Lower lobe of right lung (tissue), 2 donors: ENCODE measurements around the gene LAMB3. TPM values are rescaled to one million over a fixed set of nuclear protein-coding genes. Genes with fewer than 3 reads are reported as not detected.

Experiments
- ATAC-seq, 2 donors: fragments of 200-7000 bp; cut with Tn5 transposase; one replicate each; pipeline ENCODE4 v1.9.1; 2020 to 2022; ENCODE audit warnings: mild to moderate bottlenecking in 2 of 2, moderate library complexity in 2 of 2
- DNase-seq: peaks from one replicate; pipeline ENCODE4 v3.0.0-alpha.2; 2020
- H3K27ac ChIP-seq: fragments of 200-600 bp; one replicate; pipeline ENCODE4 v1.8.0; 2022
- H3K27me3 ChIP-seq: fragments of 200-600 bp; one replicate; pipeline ENCODE4 v1.8.0; 2022; ENCODE audit warnings: low read depth
- H3K36me3 ChIP-seq: fragments of 200-600 bp; one replicate; pipeline ENCODE4 v1.8.0; 2022; ENCODE audit warnings: mild to moderate bottlenecking
- H3K4me1 ChIP-seq: fragments of 200-600 bp; one replicate; pipeline ENCODE4 v1.8.0; 2022
- H3K4me3 ChIP-seq: fragments of 200-600 bp; one replicate; pipeline ENCODE4 v1.8.0; 2022; ENCODE audit warnings: mild to moderate bottlenecking
- H3K9me3 ChIP-seq: fragments of 200-600 bp; one replicate; pipeline ENCODE4 v1.8.0; 2022
- intact Hi-C: fragments of 100-400 bp; cut with DNase I; formaldehyde crosslinking; loops from one replicate; pipeline ENCODE4 v1.11.0; 2022
- total RNA-seq: library from RNA; stranded (reverse); fragmentation: NEBNext Ultra II Directional; extraction: Animal tissue kit (Norgen Biotek cat#: 25700); gene quantifications from one replicate; pipeline ENCODE4 v1.2.1, GENCODE V29; 2021
- TF ChIP-seq, protein P1 (sequence below): fragments of 200-600 bp; IDR thresholded peaks from one replicate; pipeline ENCODE4 v1.8.0; 2022; ENCODE audit warnings: antibody characterized with exemption, mild to moderate bottlenecking
- donor health status: DM: no; HTN: yes; CAD: no; lungs with severe emphysema.

Gene LAMB3
- total RNA-seq, 1 donor from 2014 or later: 47.2 TPM

DNA sequence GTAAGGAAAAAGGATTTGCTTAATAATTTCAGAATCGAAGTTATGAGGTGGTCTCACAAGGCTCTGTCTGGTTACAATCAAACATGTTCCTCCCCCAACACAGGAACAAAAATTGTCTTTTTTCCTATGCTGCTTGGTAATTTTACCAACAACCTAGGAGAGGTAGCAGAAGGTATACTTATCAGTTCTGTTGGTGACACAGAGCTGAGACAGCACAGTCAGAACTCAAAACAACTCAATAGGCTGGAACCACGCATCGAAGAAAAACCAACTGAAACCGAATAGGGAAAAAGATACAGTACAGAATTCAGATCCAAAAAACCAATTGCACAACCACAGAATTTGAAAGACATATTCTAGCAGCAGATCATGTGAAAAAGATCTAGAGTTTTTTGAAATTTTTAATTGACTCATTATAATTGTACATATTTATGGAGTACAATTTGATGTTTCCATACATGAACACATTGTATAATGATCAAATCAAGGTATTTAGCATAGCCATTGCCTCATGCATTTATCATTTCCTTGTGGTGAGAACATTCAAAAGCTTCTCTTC lies 26.8 kb upstream of the LAMB3 start:
- no peaks in the 10 kb centered on the region for H3K9me3 ChIP-seq
- no peak overlapping the region for H3K4me3 ChIP-seq
- TF ChIP-seq, protein P1, sequence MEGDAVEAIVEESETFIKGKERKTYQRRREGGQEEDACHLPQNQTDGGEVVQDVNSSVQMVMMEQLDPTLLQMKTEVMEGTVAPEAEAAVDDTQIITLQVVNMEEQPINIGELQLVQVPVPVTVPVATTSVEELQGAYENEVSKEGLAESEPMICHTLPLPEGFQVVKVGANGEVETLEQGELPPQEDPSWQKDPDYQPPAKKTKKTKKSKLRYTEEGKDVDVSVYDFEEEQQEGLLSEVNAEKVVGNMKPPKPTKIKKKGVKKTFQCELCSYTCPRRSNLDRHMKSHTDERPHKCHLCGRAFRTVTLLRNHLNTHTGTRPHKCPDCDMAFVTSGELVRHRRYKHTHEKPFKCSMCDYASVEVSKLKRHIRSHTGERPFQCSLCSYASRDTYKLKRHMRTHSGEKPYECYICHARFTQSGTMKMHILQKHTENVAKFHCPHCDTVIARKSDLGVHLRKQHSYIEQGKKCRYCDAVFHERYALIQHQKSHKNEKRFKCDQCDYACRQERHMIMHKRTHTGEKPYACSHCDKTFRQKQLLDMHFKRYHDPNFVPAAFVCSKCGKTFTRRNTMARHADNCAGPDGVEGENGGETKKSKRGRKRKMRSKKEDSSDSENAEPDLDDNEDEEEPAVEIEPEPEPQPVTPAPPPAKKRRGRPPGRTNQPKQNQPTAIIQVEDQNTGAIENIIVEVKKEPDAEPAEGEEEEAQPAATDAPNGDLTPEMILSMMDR: no peak
- peaks cover 22% of the 10 kb centered on the region for H3K4me1 ChIP-seq
- no peaks in the 10 kb centered on the region for H3K36me3 ChIP-seq
- H3K27ac ChIP-seq: no peak overlapping the region
- ATAC-seq: no peak
- H3K27me3 ChIP-seq: no peaks in the 10 kb centered on the region
- no peak for DNase-seq
- intact Hi-C loops: no loop called here

DNA sequence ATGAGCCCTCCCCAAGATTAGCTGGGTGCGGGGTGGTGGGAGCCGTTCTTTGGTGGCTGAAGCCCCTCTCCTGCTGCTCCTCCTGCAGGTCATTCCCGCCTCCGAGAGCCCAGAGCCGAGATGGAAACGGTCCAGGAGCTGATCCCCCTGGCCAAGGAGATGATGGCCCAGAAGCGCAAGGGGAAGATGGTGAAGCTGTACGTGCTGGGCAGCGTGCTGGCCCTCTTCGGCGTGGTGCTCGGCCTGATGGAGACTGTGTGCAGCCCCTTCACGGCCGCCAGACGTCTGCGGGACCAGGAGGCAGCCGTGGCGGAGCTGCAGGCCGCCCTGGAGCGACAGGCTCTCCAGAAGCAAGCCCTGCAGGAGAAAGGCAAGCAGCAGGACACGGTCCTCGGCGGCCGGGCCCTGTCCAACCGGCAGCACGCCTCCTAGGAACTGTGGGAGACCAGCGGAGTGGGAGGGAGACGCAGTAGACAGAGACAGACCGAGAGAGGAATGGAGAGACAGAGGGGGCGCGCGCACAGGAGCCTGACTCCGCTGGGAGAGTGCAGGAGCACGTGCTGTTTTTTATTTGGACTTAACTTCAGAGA lies 23.4 kb upstream of the LAMB3 start:
- Histone ChIP-seq H3K4me1 (peaks cover 36% of the 10 kb centered on the region), H3K4me3 (peak overlapping the region; percentile 64), H3K27ac (peak overlapping the region; percentile 59), H3K36me3 (no peaks in the 10 kb centered on the region), H3K9me3 (no peaks in the 10 kb centered on the region), H3K27me3 (no peaks in the 10 kb centered on the region)
- TF ChIP-seq, protein P1: no peak
- DNase-seq (peak; percentile 48), ATAC-seq (peak; percentile 50 to 60)
- intact Hi-C loops: no loop called here

DNA sequence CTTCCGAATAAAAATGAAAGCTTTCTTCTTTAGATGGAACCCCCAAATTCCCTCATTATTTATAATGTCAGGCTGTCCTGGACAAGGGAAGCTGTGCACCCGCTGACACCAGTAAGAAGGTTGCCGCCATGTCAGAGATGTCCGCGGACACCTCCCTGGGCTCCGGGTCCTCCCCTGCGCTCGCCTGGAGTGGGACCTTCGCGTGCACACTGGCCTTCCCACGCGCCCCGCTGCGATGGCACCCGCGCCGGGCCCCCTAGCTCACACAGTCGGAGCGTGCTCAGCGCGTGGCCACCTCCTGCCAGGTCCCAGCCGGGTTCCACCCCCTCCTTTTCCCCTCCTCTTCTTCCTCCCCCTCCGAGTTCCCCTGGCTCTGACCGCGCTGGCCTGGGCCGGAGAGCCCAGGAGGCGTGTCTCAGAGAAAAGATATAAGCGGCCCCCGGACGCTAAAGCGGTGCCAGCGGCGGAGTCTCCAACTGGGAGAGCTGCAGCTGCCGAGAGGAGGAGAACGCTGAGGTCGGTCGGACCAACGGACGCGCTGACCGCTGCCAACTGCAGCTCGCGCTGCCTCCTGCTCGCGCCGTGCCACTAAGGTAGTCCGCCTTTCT lies 22.8 kb upstream of the LAMB3 start, which contains the start of gene G0S2:
Gene G0S2, plus strand, starts transcription at position 456 of the 608 bp plus-strand sequence. CDS start 273 bp downstream, outside the sequence.
- DNase-seq: peak; percentile 79
- H3K4me1 ChIP-seq: peaks cover 36% of the 10 kb centered on the region
- no peaks in the 10 kb centered on the region for H3K27me3 ChIP-seq
- TF ChIP-seq, protein P1: no peak
- H3K9me3 ChIP-seq: no peaks in the 10 kb centered on the region
- H3K27ac ChIP-seq: peak within 1 kb of the TSS; percentile 59
- ATAC-seq: peak; percentile 87 to 89
- H3K36me3 ChIP-seq: no peaks in the 10 kb centered on the region
- intact Hi-C loops: no loop called here
- peak within 1 kb of the TSS; percentile 64 for H3K4me3 ChIP-seq

DNA sequence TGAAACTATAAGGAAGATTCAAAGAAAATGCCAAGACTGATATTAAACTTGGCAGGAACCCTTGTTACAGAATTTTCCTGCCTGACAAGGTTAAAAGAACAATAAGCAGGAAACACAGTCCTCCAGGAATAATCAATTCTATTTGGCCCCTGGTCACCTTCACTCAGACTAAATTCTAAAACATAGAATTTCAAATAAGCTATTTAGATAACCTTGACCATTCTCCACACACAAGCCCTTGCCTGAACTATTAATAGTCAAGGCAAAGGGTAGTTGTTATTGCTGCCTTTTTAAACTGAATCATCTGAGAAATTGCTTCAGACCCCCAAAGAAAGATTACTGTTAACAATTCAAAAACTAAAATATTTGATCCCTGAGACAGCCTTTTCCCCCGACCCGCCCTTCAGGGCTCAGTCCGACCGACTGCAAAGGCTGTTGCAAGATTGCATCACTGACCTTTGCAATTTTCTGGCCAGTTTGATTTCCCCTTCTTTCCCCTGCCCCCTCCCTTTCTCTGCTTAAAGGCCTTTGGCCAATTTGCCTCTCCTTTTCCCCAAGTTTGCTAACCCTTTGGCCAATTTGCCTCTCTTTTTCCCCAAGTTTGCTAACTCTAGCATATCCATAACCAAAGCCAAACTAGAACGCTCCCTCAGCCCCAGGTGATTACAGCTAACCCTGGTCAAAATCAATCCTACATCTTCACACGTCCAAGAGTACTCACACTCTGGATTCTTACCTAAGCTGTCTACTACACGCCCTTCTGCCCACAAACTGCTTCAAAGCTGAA lies 21.6 kb upstream of the LAMB3 start:
- no peak overlapping the region for H3K4me3 ChIP-seq

More for the DNA sequence above, 21.6 kb upstream of the LAMB3 start:
- DNase-seq: no peak
- TF ChIP-seq, protein P1: no peak
- Histone ChIP-seq H3K4me1 (peaks cover 36% of the 10 kb centered on the region), H3K36me3 (no peaks in the 10 kb centered on the region), H3K9me3 (no peaks in the 10 kb centered on the region), H3K27me3 (no peaks in the 10 kb centered on the region), H3K27ac (no peak overlapping the region)
- ATAC-seq: peak; percentile 50 to 57
- intact Hi-C loops: no loop called here
